Smooth muscle cell (in vitro differentiated cells): ENCODE measurements around the gene ADIPOQ. TPM values are rescaled to one million over a fixed set of nuclear protein-coding genes. Genes with fewer than 3 reads are reported as not detected.
"Not testable (repeated sequence)": the region's sequence is repeated elsewhere in the genome, so short reads cannot be mapped to it uniquely, and the experiment has no call there.

ENCODE experiments used
- DNase-seq: peaks from one replicate; lab custom pipeline; 2025; ENCODE audit not compliant: unreplicated experiment; lab: John Stamatoyannopoulos, UW
- H2AFZ ChIP-seq: fragments of 200-600 bp; sonication (generic); 2 replicates; pipeline ENCODE4 v1.6.0; 2016; ENCODE audit warnings: antibody characterized with exemption, low read depth, mild to moderate bottlenecking
- H3F3A ChIP-seq: fragments of 200-600 bp; sonication (generic); 2 replicates; pipeline ENCODE4 v1.6.0; 2017; ENCODE audit warnings: antibody characterized with exemption, low read depth
- H3K27ac ChIP-seq: fragments of 200-600 bp; sonication (generic); 2 replicates; pipeline ENCODE4 v1.5.1; 2016; ENCODE audit warnings: low read depth, mild to moderate bottlenecking
- H3K27me3 ChIP-seq: fragments of 200-600 bp; sonication (generic); 2 replicates; pipeline ENCODE4 v1.6.1; 2016; ENCODE audit warnings: low read depth, mild to moderate bottlenecking
- H3K36me3 ChIP-seq: fragments of 200-600 bp; sonication (generic); 2 replicates; pipeline ENCODE4 v1.5.1; 2016; ENCODE audit warnings: low read depth
- H3K4me1 ChIP-seq: fragments of 200-600 bp; sonication (generic); 2 replicates; pipeline ENCODE4 v1.5.1; 2016; ENCODE audit warnings: low read depth
- H3K4me2 ChIP-seq: fragments of 200-600 bp; sonication (generic); 2 replicates; pipeline ENCODE4 v1.6.0; 2016; ENCODE audit warnings: mild to moderate bottlenecking
- H3K4me3 ChIP-seq: fragments of 200-600 bp; sonication (generic); 2 replicates; pipeline ENCODE4 v1.5.1; 2016; ENCODE audit warnings: mild to moderate bottlenecking
- H3K79me2 ChIP-seq: fragments of 200-600 bp; sonication (generic); 2 replicates; pipeline ENCODE4 v1.6.0; 2016; ENCODE audit warnings: low read depth, mild to moderate bottlenecking
- H3K9ac ChIP-seq: fragments of 200-600 bp; sonication (generic); 2 replicates; pipeline ENCODE4 v1.6.0; 2016; ENCODE audit warnings: low read depth
- H3K9me3 ChIP-seq: fragments of 200-600 bp; sonication (generic); replicated peaks from 2 replicates; pipeline ENCODE4 v1.5.1; 2016; ENCODE audit warnings: low read depth
- H4K20me1 ChIP-seq: fragments of 200-600 bp; sonication (generic); 2 replicates; pipeline ENCODE4 v1.6.0; 2016; ENCODE audit warnings: low read depth
- CTCF ChIP-seq: fragments of 200-600 bp; sonication (generic); IDR thresholded peaks from 2 replicates; pipeline ENCODE4 v1.5.1; 2017; ENCODE audit warnings: borderline replicate concordance, mild to moderate bottlenecking, antibody characterized with exemption; ENCODE audit not compliant: insufficient read depth, poor library complexity, severe bottlenecking
- WGBS: methylation state at CpG from one replicate; pipeline ENCODE4 v1.1.7; 2016; ENCODE audit warnings: low lambda C conversion rate; 5-methylcytosine and 5-hydroxymethylcytosine counted together
- polyA plus RNA-seq: library from polyadenylated mRNA; unstranded; fragments of >200 nt; fragmentation: Nextera tagmentation; extraction: Ambion mirVana; gene quantifications from 2 replicates; pipeline ENCODE4 v1.2.1, GENCODE V29; 2016
- total RNA-seq: library from RNA; depleted of rRNA; stranded (reverse); fragments of >200 nt; gene quantifications from 2 replicates; pipeline ENCODE4 v1.2.3, GENCODE V29; 2014

ADIPOQ gene
- total and polyA plus RNA-seq, 2 experiments from 2014 or later: not detected

GRCh38 chr3:186869253-186870100 lies 27.0 kb downstream of the ADIPOQ start:
- WGBS: 65% methylated on average over 2 of the region's 2 CpGs
- H3K4me2 ChIP-seq: no peak overlapping the region
- H3K27ac ChIP-seq: no peak overlapping the region
- no peaks in the 10 kb centered on the region for H3K4me1 ChIP-seq
- DNase-seq: no peak
- no peak overlapping the region for H3K9ac ChIP-seq
- H3F3A ChIP-seq: no peaks in the 10 kb centered on the region
- no peaks in the 10 kb centered on the region for H3K79me2 ChIP-seq
- H3K9me3 ChIP-seq: no peaks in the 10 kb centered on the region
- H3K27me3 ChIP-seq: no peaks in the 10 kb centered on the region
- no peaks in the 10 kb centered on the region for H3K36me3 ChIP-seq
- TF ChIP-seq CTCF: no peak
- no peaks in the 10 kb centered on the region for H4K20me1 ChIP-seq
- H3K4me3 ChIP-seq: no peak overlapping the region
- no peak overlapping the region for H2AFZ ChIP-seq

GRCh38 chr3:186870421-186871201 lies 28.1 kb downstream of the ADIPOQ start:
- Histone ChIP-seq H3K9me3 (no peaks in the 10 kb centered on the region), H3K4me2 (no peak overlapping the region), H3K4me3 (no peak overlapping the region), H3F3A (no peaks in the 10 kb centered on the region), H3K27me3 (no peaks in the 10 kb centered on the region), H3K36me3 (no peaks in the 10 kb centered on the region), H4K20me1 (no peaks in the 10 kb centered on the region), H2AFZ (no peak overlapping the region), H3K79me2 (no peaks in the 10 kb centered on the region), H3K9ac (no peak overlapping the region), H3K27ac (no peak overlapping the region), H3K4me1 (no peaks in the 10 kb centered on the region)
- TF ChIP-seq CTCF: no peak
- WGBS: 85% methylated on average over 5 of the region's 5 CpGs
- no peak for DNase-seq

DNA sequence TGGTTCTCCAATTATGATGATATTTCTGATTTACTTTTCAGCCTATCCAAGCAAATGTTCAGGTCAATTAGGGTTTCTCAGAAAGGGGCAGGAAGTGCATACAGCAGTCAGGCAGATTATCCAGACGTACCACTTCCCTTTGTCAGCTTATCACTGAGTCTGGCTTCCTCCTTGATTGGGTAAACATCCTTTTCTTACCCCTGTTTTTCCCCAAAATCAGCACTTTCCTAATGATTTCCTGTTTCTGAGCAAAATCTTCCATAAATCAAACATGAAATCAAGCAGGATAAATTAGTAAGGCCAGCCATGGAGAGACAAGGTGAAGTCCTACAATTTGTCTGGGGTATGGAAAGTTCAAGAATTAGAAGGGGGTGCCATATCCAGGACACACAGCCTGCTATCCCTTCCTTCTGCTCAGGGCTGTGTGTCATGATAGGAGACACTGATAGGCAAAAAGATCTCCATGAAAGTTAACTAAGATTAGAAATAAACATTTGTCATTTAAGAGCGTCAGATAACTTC lies 29.0 kb downstream of the ADIPOQ start:
- no peak for DNase-seq
- no peaks in the 10 kb centered on the region for H3F3A ChIP-seq
- H3K9ac ChIP-seq: no peak overlapping the region
- no peaks in the 10 kb centered on the region for H3K79me2 ChIP-seq
- H3K27ac ChIP-seq: no peak overlapping the region
- no peak overlapping the region for H3K4me2 ChIP-seq
- no peaks in the 10 kb centered on the region for H3K4me1 ChIP-seq
- TF ChIP-seq CTCF: no peak
- no peak overlapping the region for H3K4me3 ChIP-seq
- 60% methylated on average over 2 of the region's 2 CpGs for WGBS
- no peaks in the 10 kb centered on the region for H3K36me3 ChIP-seq
- H2AFZ ChIP-seq: no peak overlapping the region
- H3K9me3 ChIP-seq: no peaks in the 10 kb centered on the region
- no peaks in the 10 kb centered on the region for H3K27me3 ChIP-seq
- H4K20me1 ChIP-seq: no peaks in the 10 kb centered on the region

DNA sequence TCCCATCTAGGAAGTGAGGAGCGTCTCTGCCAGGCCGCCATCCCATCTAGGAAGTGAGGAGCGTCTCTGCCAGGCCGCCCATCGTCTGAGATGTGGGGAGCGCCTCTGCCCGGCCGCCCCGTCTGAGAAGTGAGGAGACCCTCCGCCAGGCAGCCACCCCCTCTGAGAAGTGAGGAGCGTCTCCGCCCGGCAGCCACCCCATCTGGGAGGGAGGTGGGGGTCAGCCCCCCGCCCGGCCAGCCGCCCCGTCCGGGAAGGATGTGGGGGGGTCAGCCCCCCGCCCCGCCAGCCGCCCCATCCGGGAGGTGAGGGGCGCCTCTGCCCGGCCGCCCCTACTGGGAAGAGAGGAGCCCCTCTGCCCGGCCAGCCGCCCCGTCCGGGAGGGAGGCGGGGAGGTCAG lies 31.3 kb downstream of the ADIPOQ start:
- H3K9ac ChIP-seq, DNase-seq, H3K4me3 ChIP-seq, H3K27me3 ChIP-seq, H3K79me2 ChIP-seq, H3K27ac ChIP-seq, H3F3A ChIP-seq, H3K4me1 ChIP-seq, H3K4me2 ChIP-seq, H2AFZ ChIP-seq, H3K9me3 ChIP-seq, H4K20me1 ChIP-seq, H3K36me3 ChIP-seq: not testable (repeated sequence)
- 96% methylated on average over 7 of the region's 30 CpGs for WGBS

DNA sequence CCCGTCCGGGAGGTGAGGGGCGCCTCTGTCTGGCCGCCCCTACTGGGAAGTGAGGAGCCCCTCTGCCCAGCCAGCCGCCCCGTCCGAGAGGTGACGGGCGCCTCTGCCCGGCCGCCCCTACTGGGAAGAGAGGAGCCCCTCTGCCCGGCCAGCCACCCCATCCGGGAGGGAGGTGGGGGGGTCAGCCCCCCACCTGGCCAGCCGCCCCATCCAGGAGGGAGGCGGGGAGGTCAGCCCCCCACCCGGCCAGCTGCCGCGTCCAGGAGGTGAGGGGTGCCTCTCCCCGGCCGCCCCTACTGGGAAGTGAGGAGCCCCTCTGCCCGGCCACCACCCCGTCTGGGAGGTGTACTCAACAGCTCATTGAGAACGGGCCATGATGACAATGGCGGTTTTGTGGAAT lies 31.7 kb downstream of the ADIPOQ start:
- H3K4me2 ChIP-seq, H3K79me2 ChIP-seq, H3K27me3 ChIP-seq, H3K27ac ChIP-seq, DNase-seq, H3K4me1 ChIP-seq, H3K4me3 ChIP-seq, H3K9me3 ChIP-seq, H3K9ac ChIP-seq, H4K20me1 ChIP-seq, H3F3A ChIP-seq, H2AFZ ChIP-seq, H3K36me3 ChIP-seq: not testable (repeated sequence)
- WGBS: 96% methylated on average over 10 of the region's 24 CpGs

GRCh38 chr3:186874841-186875240 lies 32.3 kb downstream of the ADIPOQ start:
- not testable (repeated sequence) for H3K4me2 ChIP-seq, H3K36me3 ChIP-seq, H3K4me1 ChIP-seq, DNase-seq, H4K20me1 ChIP-seq, H3K9ac ChIP-seq, H3K79me2 ChIP-seq, H3K4me3 ChIP-seq, H3K27ac ChIP-seq, H3F3A ChIP-seq, H3K9me3 ChIP-seq, H3K27me3 ChIP-seq, H2AFZ ChIP-seq
- 91% methylated on average over 1 of the region's 4 CpGs for WGBS
